IMR-90 (cell line): ENCODE measurements around the gene FAHD2A. TPM values are rescaled to one million over a fixed set of nuclear protein-coding genes. Genes with fewer than 3 reads are reported as not detected.

Experiments
- ATAC-seq: fragments of 200-7000 bp; cut with Tn5 transposase; 2 replicates; pipeline ENCODE4 v1.9.1; 2020; ENCODE audit warnings: low read depth, mild to moderate bottlenecking, moderate library complexity
- BruUV-seq: library from RNA; stranded (reverse); fragments of 400-500 nt; replicated peaks from 2 replicates; lab custom pipeline; 2021; lab: Mats Ljungman, UMichigan
- CTCF ChIA-PET: fragments of 300-600 bp; formaldehyde crosslinking; extraction: SDS; loops from one replicate; lab custom pipeline; 2021; ENCODE audit warnings: antibody characterized with exemption; lab: Yijun Ruan, JAX
- POLR2A ChIA-PET: fragments of 300-600 bp; sonication (Branson Sonifier 250); formaldehyde crosslinking; loops from one replicate; lab custom pipeline; 2022; ENCODE audit warnings: antibody characterized with exemption; ENCODE audit not compliant: unreplicated experiment; lab: Charles Lee
- DNase-seq: peaks from one replicate; pipeline ENCODE4 v3.0.0; 2013
- H2AFZ ChIP-seq: replicated peaks from 2 replicates; pipeline ENCODE3; 2013; ENCODE audit warnings: low read length, mild to moderate bottlenecking; ENCODE audit not compliant: poor library complexity
- H2AK5ac ChIP-seq: 2 replicates; pipeline ENCODE4 v1.6.1; 2013; ENCODE audit warnings: low read depth, low read length, inconsistent platforms
- H2AK9ac ChIP-seq: replicated peaks from 2 replicates; pipeline ENCODE3; 2013; ENCODE audit warnings: mild to moderate bottlenecking, low read depth, low read length, moderate library complexity; ENCODE audit not compliant: poor library complexity
- H2BK120ac ChIP-seq: 2 replicates; pipeline ENCODE4 v1.6.1; 2013; ENCODE audit warnings: low read depth, low read length, inconsistent platforms
- H2BK15ac ChIP-seq: 3 replicates; pipeline ENCODE4 v1.6.1; 2013; ENCODE audit warnings: low read depth, low read length, inconsistent platforms
- H2BK20ac ChIP-seq: 2 replicates; pipeline ENCODE4 v1.6.1; 2013; ENCODE audit warnings: low read depth, mild to moderate bottlenecking, inconsistent platforms, low read length, moderate library complexity
- H2BK5ac ChIP-seq: 2 replicates; pipeline ENCODE4 v1.6.1; 2013; ENCODE audit warnings: mild to moderate bottlenecking, low read depth, low read length, inconsistent platforms; ENCODE audit not compliant: poor library complexity, severe bottlenecking
- H3K14ac ChIP-seq: replicated peaks from 2 replicates; pipeline ENCODE4 v1.6.1; 2013; ENCODE audit warnings: low read depth, low read length, inconsistent platforms
- H3K18ac ChIP-seq: 2 replicates; pipeline ENCODE4 v1.6.1; 2013; ENCODE audit warnings: low read depth, low read length, control low read depth
- H3K23ac ChIP-seq: 2 replicates; pipeline ENCODE4 v1.6.1; 2013; ENCODE audit warnings: low read depth, low read length, inconsistent platforms
- H3K27ac ChIP-seq: 2 replicates; pipeline ENCODE4 v1.5.1; 2013; ENCODE audit warnings: mild to moderate bottlenecking, control low read depth, low read length; ENCODE audit not compliant: insufficient read depth
- H3K27me3 ChIP-seq: 2 replicates; pipeline ENCODE4 v1.6.1; 2013; ENCODE audit warnings: low read length; ENCODE audit not compliant: control insufficient read depth, insufficient read depth
- H3K36me3 ChIP-seq: 2 replicates; pipeline ENCODE4 v1.6.1; 2013; ENCODE audit warnings: low read length, mixed read lengths; ENCODE audit not compliant: control insufficient read depth, insufficient read depth
- H3K4ac ChIP-seq: 2 replicates; pipeline ENCODE4 v1.6.1; 2013; ENCODE audit warnings: low read depth, low read length, inconsistent platforms
- H3K4me1 ChIP-seq: 2 replicates; pipeline ENCODE4 v1.6.1; 2013; ENCODE audit warnings: low read length, mixed read lengths; ENCODE audit not compliant: control insufficient read depth, insufficient read depth
- H3K4me2 ChIP-seq: 2 replicates; pipeline ENCODE4 v1.6.1; 2013; ENCODE audit warnings: low read depth, mild to moderate bottlenecking, control low read depth, low read length, moderate library complexity
- H3K4me3 ChIP-seq: 2 replicates; pipeline ENCODE4 v1.5.1; 2013; ENCODE audit warnings: low read depth, mild to moderate bottlenecking, control low read depth, low read length, moderate library complexity; ENCODE audit not compliant: insufficient read depth
- H3K56ac ChIP-seq: 2 replicates; pipeline ENCODE4 v1.6.1; 2013; ENCODE audit warnings: low read length, inconsistent platforms; ENCODE audit not compliant: insufficient read depth; ENCODE audit errors: extremely low read depth
- H3K79me1 ChIP-seq, 2 experiments: 2 replicates each; pipeline ENCODE4 v1.6.1; 2013; ENCODE audit warnings: low read length in 2 of 2, inconsistent platforms in 1 of 2, low read depth in 1 of 2
- H3K9ac ChIP-seq: 2 replicates; pipeline ENCODE4 v1.6.1; 2013; ENCODE audit warnings: low read depth, low read length, control low read depth
- H3K9me1 ChIP-seq: 2 replicates; pipeline ENCODE4 v1.6.1; 2013; ENCODE audit warnings: low read length, inconsistent platforms; ENCODE audit not compliant: insufficient read depth
- H3K9me3 ChIP-seq: 2 replicates; pipeline ENCODE4 v1.6.1; 2013; ENCODE audit warnings: low read length; ENCODE audit not compliant: control insufficient read depth, insufficient read depth
- H4K20me1 ChIP-seq: 2 replicates; pipeline ENCODE4 v1.6.1; 2013; ENCODE audit warnings: low read length, inconsistent platforms; ENCODE audit not compliant: insufficient read depth
- H4K5ac ChIP-seq: 2 replicates; pipeline ENCODE4 v1.6.1; 2013; ENCODE audit warnings: mild to moderate bottlenecking, low read depth, low read length, control low read depth
- H4K8ac ChIP-seq, 2 experiments: 2 replicates each; pipeline ENCODE4 v1.6.1; 2013; ENCODE audit warnings: low read depth in 2 of 2, low read length in 2 of 2, control low read depth in 1 of 2, inconsistent platforms in 1 of 2
- H4K91ac ChIP-seq: 2 replicates; pipeline ENCODE4 v1.6.1; 2013; ENCODE audit warnings: low read depth, low read length, inconsistent platforms; ENCODE audit not compliant: insufficient read depth
- CEBPB ChIP-seq: IDR thresholded peaks from 2 replicates; pipeline ENCODE4 v1.6.1; 2012; ENCODE audit warnings: low read depth, low read length, improper control_type of control experiment
- CHD1 ChIP-seq: IDR thresholded peaks from 2 replicates; pipeline ENCODE4 v1.6.1; 2012; ENCODE audit warnings: low read depth, low read length, improper control_type of control experiment
- CTCF ChIP-seq: conservative IDR thresholded peaks from 2 replicates; pipeline ENCODE4 v1.5.1; 2012; ENCODE audit warnings: mild to moderate bottlenecking, low read depth, low read length, improper control_type of control experiment
- ELK1 ChIP-seq: fragments of 150-350 bp; IDR thresholded peaks from 2 replicates; pipeline ENCODE4 v1.6.1; 2016; ENCODE audit warnings: low read depth, mild to moderate bottlenecking, low read length, moderate library complexity, borderline replicate concordance
- FOS ChIP-seq: fragments of 150-350 bp; IDR thresholded peaks from 2 replicates; pipeline ENCODE4 v1.6.1; 2016; ENCODE audit warnings: low read depth, low read length
- MAFK ChIP-seq: IDR thresholded peaks from 2 replicates; pipeline ENCODE4 v1.6.1; 2012; ENCODE audit warnings: low read depth, low read length, improper control_type of control experiment
- MAZ ChIP-seq: IDR thresholded peaks from 2 replicates; pipeline ENCODE4 v1.6.1; 2012; ENCODE audit warnings: low read depth, mild to moderate bottlenecking, low read length, improper control_type of control experiment, moderate library complexity, borderline replicate concordance
- MXI1 ChIP-seq: IDR thresholded peaks from 2 replicates; pipeline ENCODE4 v1.6.1; 2012; ENCODE audit warnings: low read depth, mild to moderate bottlenecking, low read length, moderate library complexity, borderline replicate concordance
- NFE2L2 ChIP-seq: fragments of 150-350 bp; IDR thresholded peaks from 2 replicates; pipeline ENCODE4 v1.6.1; 2016; ENCODE audit warnings: low read depth, mild to moderate bottlenecking, low read length
- POLR2A ChIP-seq: IDR thresholded peaks from 2 replicates; pipeline ENCODE4 v1.6.1; 2012; ENCODE audit warnings: mild to moderate bottlenecking, low read depth, low read length
- RAD21 ChIP-seq: IDR thresholded peaks from 2 replicates; pipeline ENCODE4 v1.6.1; 2012; ENCODE audit warnings: low read length, improper control_type of control experiment
- RCOR1 ChIP-seq: IDR thresholded peaks from 2 replicates; pipeline ENCODE4 v1.6.1; 2012; ENCODE audit warnings: mild to moderate bottlenecking, low read length, improper control_type of control experiment; ENCODE audit not compliant: insufficient replicate concordance
- RFX5 ChIP-seq: IDR thresholded peaks from 2 replicates; pipeline ENCODE4 v1.8.0; 2012; ENCODE audit warnings: low read depth, mild to moderate bottlenecking, low read length, moderate library complexity
- SMC3 ChIP-seq: fragments of 150-350 bp; IDR thresholded peaks from 2 replicates; pipeline ENCODE4 v1.6.1; 2016; ENCODE audit warnings: low read depth, mild to moderate bottlenecking, antibody characterized with exemption, low read length, moderate library complexity
- WGBS, 2 experiments: methylation state at CpG; one replicate each; pipeline versions ENCODE4 v1.1.5 to v1.1.7; 2013; ENCODE audit warnings: missing lambda C conversion rate in 2 of 2; ENCODE audit not compliant: insufficient read length in 1 of 2; ENCODE audit errors: extremely low coverage in 2 of 2; 5-methylcytosine and 5-hydroxymethylcytosine counted together
- dilution Hi-C: fragments of 300-500 bp; cut with HindIII; formaldehyde crosslinking; loops from one replicate; pipeline ENCODE4 v1.14.3; 2018; ENCODE audit warnings: low sequenced_read_pairs; ENCODE audit not compliant: unreplicated experiment
- in situ Hi-C: fragments of 300-500 bp; cut with MboI; formaldehyde crosslinking; loops from 3 replicates; pipeline ENCODE4 v1.14.3; 2019; ENCODE audit warnings: low sequenced_read_pairs, inconsistent platforms, mixed read lengths
- intact Hi-C: fragments of 100-400 bp; cut with micrococcal nuclease; formaldehyde crosslinking; loops from 2 replicates; pipeline ENCODE4 v1.10.0; 2022
- polyA plus RNA-seq, 3 experiments: library from polyadenylated mRNA; depleted of rRNA; stranded (reverse); fragments of >200 nt; gene quantifications; 2 replicates each; pipeline ENCODE4 v1.2.3, GENCODE V29; 2012; ENCODE audit warnings: low replicate concordance in 1 of 3
- total RNA-seq: library from RNA; depleted of rRNA; stranded (reverse); fragments of >200 nt; gene quantifications from 2 replicates; pipeline ENCODE4 v1.2.3, GENCODE V29; 2012
- TF ChIP-seq, protein P1 (sequence below): fragments of 150-350 bp; IDR thresholded peaks from 2 replicates; pipeline ENCODE4 v1.6.1; 2017; ENCODE audit warnings: mild to moderate bottlenecking, antibody characterized with exemption, low read length, low read depth

The FAHD2A gene
- total and polyA plus RNA-seq, 2 of the 4 experiments (the other 2 are of a cell fraction): 35.1 to 36.2 TPM

DNA sequence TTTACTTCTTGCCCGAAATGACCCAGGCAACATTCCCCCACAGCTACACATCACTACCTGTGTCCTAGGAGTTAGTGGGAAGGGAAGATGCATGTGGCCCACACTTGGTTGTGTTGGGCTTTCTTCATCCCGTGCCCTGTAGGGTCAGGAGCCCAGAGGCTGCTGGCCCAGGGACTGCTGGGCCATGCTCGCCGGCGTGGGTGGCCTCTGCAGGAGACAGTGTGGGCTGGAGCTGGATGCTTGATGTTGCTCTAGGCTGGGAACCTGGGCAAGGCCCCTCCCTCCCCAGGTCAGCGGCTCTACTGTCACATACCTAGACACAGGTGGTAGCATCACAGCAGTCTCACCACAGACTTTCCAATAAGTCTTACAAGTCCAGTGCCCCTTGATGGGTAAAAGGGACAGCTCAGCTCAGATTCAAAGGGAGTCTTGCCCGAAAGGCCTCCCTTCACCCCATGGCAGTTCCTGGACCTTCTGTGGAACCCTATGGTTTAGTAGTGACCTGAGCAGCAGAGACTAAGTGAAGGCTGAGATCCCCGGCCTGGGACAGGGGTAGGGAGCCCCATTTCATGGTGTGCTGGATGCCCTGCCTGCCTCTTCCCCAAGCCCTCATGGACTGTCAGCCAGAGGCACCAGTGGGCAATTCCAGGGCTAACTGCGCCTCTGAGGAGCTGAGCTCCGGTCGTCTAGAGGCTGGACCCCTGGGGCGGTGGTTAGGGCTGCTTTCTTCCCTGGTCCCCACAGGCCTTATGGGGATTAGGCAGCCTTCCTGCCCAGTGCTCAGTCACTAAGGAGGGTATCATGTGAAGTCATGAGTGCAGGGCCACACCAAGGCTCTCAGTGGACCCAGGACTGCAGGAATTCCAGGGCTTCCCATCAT, 45.4 kb upstream of the FAHD2A start:
- no peaks in the 10 kb centered on the region for H3K36me3 ChIP-seq
- in situ Hi-C loops: no loop called here
- H3K4me3 ChIP-seq: no peak overlapping the region
- WGBS, 2 experiments: no CpG with 5 or more reads among the region's 12 CpGs
- ChIA-PET POLR2A (no interaction called here), CTCF (no interaction called here)
- H2AK9ac ChIP-seq: no peak overlapping the region
- ATAC-seq: no peak
- no peak overlapping the region for H3K18ac ChIP-seq
- BruUV-seq: no TSS peak
- peaks cover 5% of the 10 kb centered on the region; the same call in 1 of the 2 replicates for H3K4me1 ChIP-seq
- H4K8ac ChIP-seq: no peak overlapping the region
- no peak overlapping the region for H2AFZ ChIP-seq
- DNase-seq: no peak
- H4K20me1 ChIP-seq: no peaks in the 10 kb centered on the region
- H3K23ac ChIP-seq: no peak overlapping the region
- no peak overlapping the region for H4K91ac ChIP-seq
- H3K9ac ChIP-seq: no peak overlapping the region
- H3K27me3 ChIP-seq: peaks cover 2% of the 10 kb centered on the region
- H2AK5ac ChIP-seq: no peak overlapping the region
- intact Hi-C loops: no loop called here
- no peak overlapping the region for H3K4me2 ChIP-seq
- no peak overlapping the region for H2BK120ac ChIP-seq
- H3K9me1 ChIP-seq: no peaks in the 10 kb centered on the region
- no peak overlapping the region for H4K5ac ChIP-seq
- no peak overlapping the region for H2BK15ac ChIP-seq
- H3K9me3 ChIP-seq: peaks cover 4% of the 10 kb centered on the region
- no peak overlapping the region for H3K14ac ChIP-seq
- H3K27ac ChIP-seq: no peak overlapping the region
- dilution Hi-C loops: no loop called here
- H3K56ac ChIP-seq: no peak overlapping the region
- no peak overlapping the region for H2BK20ac ChIP-seq
- no peak overlapping the region for H2BK5ac ChIP-seq
- H3K4ac ChIP-seq: no peak overlapping the region
- no peaks in the 10 kb centered on the region for H3K79me1 ChIP-seq
- no peak for TF ChIP-seq MAZ
- no peak for TF ChIP-seq RFX5
- TF ChIP-seq CHD1: no peak
- TF ChIP-seq, protein P1, sequence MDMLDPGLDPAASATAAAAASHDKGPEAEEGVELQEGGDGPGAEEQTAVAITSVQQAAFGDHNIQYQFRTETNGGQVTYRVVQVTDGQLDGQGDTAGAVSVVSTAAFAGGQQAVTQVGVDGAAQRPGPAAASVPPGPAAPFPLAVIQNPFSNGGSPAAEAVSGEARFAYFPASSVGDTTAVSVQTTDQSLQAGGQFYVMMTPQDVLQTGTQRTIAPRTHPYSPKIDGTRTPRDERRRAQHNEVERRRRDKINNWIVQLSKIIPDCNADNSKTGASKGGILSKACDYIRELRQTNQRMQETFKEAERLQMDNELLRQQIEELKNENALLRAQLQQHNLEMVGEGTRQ: no peak
- no peak for TF ChIP-seq RCOR1
- no peak for TF ChIP-seq NFE2L2
- no peak for TF ChIP-seq CTCF
- TF ChIP-seq CEBPB: no peak
- TF ChIP-seq SMC3: no peak
- no peak for TF ChIP-seq MXI1
- no peak for TF ChIP-seq MAFK
- TF ChIP-seq POLR2A: no peak
- no peak for TF ChIP-seq RAD21
- TF ChIP-seq FOS: no peak
- no peak for TF ChIP-seq ELK1
